K562 (cell line): ENCODE data around the gene SRP72. TPM values are rescaled to one million over a fixed set of nuclear protein-coding genes. Genes with fewer than 3 reads are reported as not detected.

ENCODE experiments used
- ATF2 ChIP-seq: sonication (generic); formaldehyde crosslinking; IDR thresholded peaks from 2 replicates; pipeline ENCODE4 v1.8.1; 2022; ENCODE audit warnings: missing genetic modification reagents
- ATF3 ChIP-seq, 2 experiments: fragments of 450-650 bp in 1 of 2; sonication (generic) in 1 of 2; formaldehyde crosslinking in 1 of 2; IDR thresholded peaks in 1 of 2; conservative IDR thresholded peaks in 1 of 2; 2 replicates each; pipeline versions ENCODE4 v1.6.1 to v1.8.1; 2016 to 2023; ENCODE audit warnings: mild to moderate bottlenecking in 2 of 2, moderate library complexity in 2 of 2, inconsistent platforms in 1 of 2, missing genetic modification reagents in 1 of 2
- CGGBP1 ChIP-seq: fragments of 250-450 bp; sonication (Bioruptor Pico); IDR thresholded peaks from 2 replicates; pipeline ENCODE4 v1.9.0; 2021; ENCODE audit warnings: mild to moderate bottlenecking
- COPS2 ChIP-seq: fragments of 450-650 bp; conservative IDR thresholded peaks from 2 replicates; pipeline ENCODE4 v1.6.1; 2016; ENCODE audit warnings: mild to moderate bottlenecking, moderate library complexity
- DIDO1 ChIP-seq: fragments of 450-650 bp; IDR thresholded peaks from 2 replicates; pipeline ENCODE4 v1.6.1; 2016; ENCODE audit warnings: low read depth, missing biosample characterization, missing genetic modification characterization
- EP300 ChIP-seq: IDR thresholded peaks from 2 replicates; pipeline ENCODE4 v1.6.1; 2012; ENCODE audit warnings: low read length, improper control_type of control experiment
- GATAD2B ChIP-seq: fragments of 450-650 bp; IDR thresholded peaks from 2 replicates; pipeline ENCODE4 v1.6.1; 2017; ENCODE audit warnings: mild to moderate bottlenecking, borderline replicate concordance
- HDAC3 ChIP-seq: fragments of 450-650 bp; IDR thresholded peaks from 2 replicates; pipeline ENCODE4 v1.6.1; 2018; ENCODE audit warnings: borderline replicate concordance, mild to moderate bottlenecking, moderate library complexity; ENCODE audit not compliant: partially characterized antibody
- MAZ ChIP-seq, 2 experiments: fragments of 450-650 bp in 1 of 2; sonication (generic) in 1 of 2; formaldehyde crosslinking; IDR thresholded peaks in 1 of 2; conservative IDR thresholded peaks in 1 of 2; 2 replicates each; pipeline versions ENCODE4 v1.4.0 to v1.5.0; 2020; ENCODE audit warnings: mild to moderate bottlenecking in 1 of 2, missing genetic modification reagents in 1 of 2
- MEF2D ChIP-seq: conservative IDR thresholded peaks from 2 replicates; pipeline ENCODE4 v1.6.1; 2016; ENCODE audit warnings: low read depth, missing genetic modification characterization, missing compliant biosample characterization
- MEIS2 ChIP-seq: fragments of 450-650 bp; IDR thresholded peaks from 2 replicates; pipeline ENCODE4 v1.6.1; 2014; ENCODE audit warnings: mild to moderate bottlenecking; ENCODE audit not compliant: partially characterized antibody
- NR2C2 ChIP-seq, 2 experiments: fragments of 200-800 bp in 1 of 2; sonication (Bioruptor generic) in 1 of 2; sonication (generic) in 1 of 2; formaldehyde crosslinking in 1 of 2; IDR thresholded peaks; 2 replicates each; pipeline versions ENCODE4 v1.6.1 to v1.8.0; 2016 to 2022; ENCODE audit warnings: mild to moderate bottlenecking in 1 of 2, missing compliant biosample characterization in 1 of 2, missing genetic modification characterization in 1 of 2, missing genetic modification reagents in 1 of 2
- PRDM10 ChIP-seq: fragments of 450-650 bp; IDR thresholded peaks from 2 replicates; pipeline ENCODE4 v1.6.1; 2018; ENCODE audit not compliant: partially characterized antibody
- ZBTB9 ChIP-seq: fragments of 450-650 bp; formaldehyde crosslinking; IDR thresholded peaks from 2 replicates; pipeline ENCODE4 v1.4.0; 2020; ENCODE audit warnings: mild to moderate bottlenecking, moderate library complexity
- ZNF253 ChIP-seq: fragments of 250-450 bp; sonication (Bioruptor Pico); conservative IDR thresholded peaks from 2 replicates; pipeline ENCODE4 v1.6.1; 2021; ENCODE audit warnings: mild to moderate bottlenecking
- polyA plus RNA-seq, 8 experiments: library from polyadenylated mRNA; depleted of rRNA in 4 of 8; stranded (reverse) in 5 of 8; unstranded in 3 of 8; fragments of >200 nt; fragmentation: Nextera tagmentation in 2 of 8; fragmentation: Illumina TruSeq in 1 of 8; extraction: Ambion mirVana in 2 of 8; extraction: Trizol in 1 of 8; gene quantifications; 2 replicates each; pipeline versions ENCODE4 v1.2.1 to v1.2.3, GENCODE V29; 2011 to 2014; ENCODE audit warnings: inconsistent platforms in 1 of 8, missing spikeins in 1 of 8
- total RNA-seq, 7 experiments: library from RNA; depleted of rRNA in 6 of 7; stranded (reverse); fragments of >200 nt in 6 of 7; fragmentation: Illumina TruSeq in 2 of 7; extraction: Trizol in 2 of 7; gene quantifications; 2 replicates each; pipeline versions ENCODE4 v1.2.1 to v1.2.3, GENCODE V29; 2011 to 2021; ENCODE audit warnings: low replicate concordance in 1 of 7

Gene SRP72
- total and polyA plus RNA-seq, 9 of the 15 experiments (the other 6 are each of a cell fraction or from before 2014, with no cell fraction given) = 124 to 341 (median 202) TPM

- TF ChIP-seq NR2C2 (CRISPR knock-in tag; IDR thresholded peaks at IDR 0.05) (no peak), NR2C2 (tag; IDR thresholded peaks at IDR 0.05) (no peak), COPS2 (no peak), MEIS2 (peak; percentile 20), GATAD2B (no peak; the same call in 1 of the 2 replicates), ATF3 (IDR thresholded peaks at IDR 0.05) (peak; percentile 72), ATF3 (CRISPR knock-in tag; conservative IDR thresholded peaks at IDR 0.05) (no peak), CGGBP1 (CRISPR knock-in tag) (no peak), MEF2D (tag) (no peak), PRDM10 (no peak), HDAC3 (no peak), EP300 (peak; percentile 19; the same call in 1 of the 2 replicates), ZNF253 (CRISPR knock-in tag) (no peak), ATF2 (peak; percentile 60; the same call in 1 of the 2 replicates), ZBTB9 (CRISPR knock-in tag) (no peak), MAZ (CRISPR knock-in tag; conservative IDR thresholded peaks at IDR 0.05 in 1 of 2, IDR thresholded peaks at IDR 0.05 in 1 of 2) (peak; percentile 86 to 99), DIDO1 (tag) (no peak)
These were observed 77.2 kb downstream of the SRP72 start (continued) for GRCh38 chr4:56544573-56545131.
